ENCODE results near the gene ALDOC.
"Not testable (repeated sequence)": the region's sequence is repeated elsewhere in the genome, so short reads cannot be mapped to it uniquely, and the experiment has no call there.

Gene ALDOC

GRCh38 chr17:28580959-28581358 is 4.3 kb upstream of the ALDOC start:
- DNase-seq = no peak

- DNase-seq = no peak
Measured at GRCh38 chr17:28579526-28579925, 2.8 kb upstream of the ALDOC start.

- no peak for DNase-seq
Measured at GRCh38 chr17:28578246-28579195, 1.8 kb upstream of the ALDOC start.

DNA sequence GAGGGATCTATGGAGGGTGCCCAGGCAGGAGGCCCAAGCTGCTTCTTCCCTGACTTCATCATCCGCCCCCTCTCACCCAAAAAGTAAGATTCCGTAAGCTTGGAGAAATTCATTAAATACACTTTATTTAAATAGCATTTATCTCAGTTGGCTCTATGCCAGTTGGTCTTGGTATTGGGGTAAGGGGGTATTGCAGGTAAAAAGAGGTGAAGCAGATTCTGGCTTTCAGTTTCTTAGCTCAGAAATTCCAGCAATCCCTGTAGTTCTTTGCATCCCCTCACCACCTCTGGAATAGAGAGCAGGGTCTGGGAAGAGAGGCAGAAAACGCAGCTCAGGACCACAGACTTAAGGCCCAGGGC is 750 bp upstream of the ALDOC start:
- no peak for DNase-seq

GRCh38 chr17:28576016-28576415 is 679 bp downstream of the ALDOC start:
- DNase-seq = not testable (repeated sequence)

GRCh38 chr17:28575126-28575795 is 1.4 kb downstream of the ALDOC start:
- DNase-seq = no peak

GRCh38 chr17:28574526-28574925 is 2.2 kb downstream of the ALDOC start:
- DNase-seq = no peak

- no peak for DNase-seq
Measured at GRCh38 chr17:28573966-28574480, 2.7 kb downstream of the ALDOC start.

DNA sequence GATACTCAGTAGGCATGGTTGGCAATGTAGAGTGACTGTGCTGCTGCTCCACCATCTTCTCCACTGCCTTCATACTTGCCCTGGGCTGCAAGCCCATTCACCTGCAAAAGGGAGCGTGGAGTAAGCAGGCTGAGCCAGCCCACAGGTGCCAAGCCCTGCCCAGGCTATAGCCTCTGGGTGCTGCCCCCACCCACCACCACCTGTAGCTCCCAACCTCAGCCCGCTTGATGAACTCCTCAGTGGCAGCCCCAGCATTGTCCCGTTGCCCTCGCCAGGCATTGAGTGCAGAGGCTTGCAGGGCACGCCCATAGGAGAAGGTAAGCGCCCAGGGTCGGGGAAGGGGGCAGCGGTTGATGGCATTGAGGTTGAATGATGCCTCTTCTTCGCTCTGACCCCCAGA is 3.2 kb downstream of the ALDOC start:
- no peak for DNase-seq

- no peak for DNase-seq
Measured at GRCh38 chr17:28573040-28573380, 3.7 kb downstream of the ALDOC start.

GRCh38 chr17:28572259-28573039 is 4.2 kb downstream of the ALDOC start:
- no peak for DNase-seq

DNA sequence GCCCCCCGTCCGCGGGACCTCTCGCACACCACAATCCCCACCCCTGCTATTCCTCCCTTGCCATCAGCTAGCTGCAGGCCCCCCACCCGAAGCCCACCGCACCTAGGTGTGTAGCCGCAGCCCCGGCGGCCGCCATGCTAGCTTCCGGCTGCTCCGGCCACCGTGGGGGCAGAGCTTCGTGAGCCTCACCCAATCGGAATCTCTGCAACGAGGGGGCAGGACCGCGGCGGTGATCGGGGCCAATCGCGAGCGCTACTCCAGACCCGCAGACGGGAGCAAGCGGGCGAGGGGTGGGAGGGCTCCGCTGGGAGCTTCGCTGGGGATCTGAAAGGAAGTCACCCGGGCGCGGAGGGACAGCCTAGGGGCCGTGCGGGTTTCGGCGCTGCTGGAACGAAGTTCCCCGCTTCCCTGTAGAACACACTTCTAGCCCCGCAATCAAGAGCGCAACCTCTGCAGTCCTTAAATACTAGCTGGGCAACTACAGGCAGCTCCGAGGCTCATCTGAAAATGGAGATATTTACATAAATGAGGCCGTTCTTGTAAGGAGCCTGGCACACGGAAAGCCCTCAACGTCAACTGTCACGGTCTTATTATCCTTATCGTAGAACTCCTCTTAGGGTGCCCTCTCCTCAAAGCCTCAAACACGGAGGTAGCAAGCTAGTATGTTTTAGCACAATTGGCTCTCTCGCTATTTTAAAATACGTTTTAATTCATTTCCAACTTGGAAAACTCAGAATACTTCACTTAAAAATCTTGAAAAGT is 5.2 kb downstream of the ALDOC start, which contains the start of gene PIGS:
Gene PIGS (minus strand): TSS at position 164 of the 762 bp plus-strand sequence. CDS start 28 bp downstream, at position 136.
- DNase-seq = peak; percentile 83

- DNase-seq = peak; percentile 37
Measured at GRCh38 chr17:28570716-28571360, 5.9 kb downstream of the ALDOC start.

DNA sequence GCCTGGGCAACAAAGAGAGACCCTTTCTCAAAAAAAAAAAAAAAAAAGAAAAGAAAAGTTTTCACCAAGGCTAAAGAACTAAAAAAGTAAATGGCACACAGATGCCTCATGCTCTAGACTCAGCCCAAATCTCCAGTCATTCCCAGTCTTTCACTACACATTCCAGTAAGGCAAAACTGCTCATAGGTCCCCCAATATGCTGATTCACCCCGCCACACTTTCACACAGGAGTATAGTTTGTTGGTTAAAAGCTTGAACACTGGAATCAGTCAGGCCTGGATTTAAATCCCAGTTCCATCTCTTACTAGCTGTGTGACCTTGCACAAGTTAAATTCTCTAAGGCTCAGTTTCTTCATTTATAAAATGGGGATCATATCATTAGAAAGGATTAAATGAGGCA is 7.2 kb downstream of the ALDOC start:
- DNase-seq = no peak

DNA sequence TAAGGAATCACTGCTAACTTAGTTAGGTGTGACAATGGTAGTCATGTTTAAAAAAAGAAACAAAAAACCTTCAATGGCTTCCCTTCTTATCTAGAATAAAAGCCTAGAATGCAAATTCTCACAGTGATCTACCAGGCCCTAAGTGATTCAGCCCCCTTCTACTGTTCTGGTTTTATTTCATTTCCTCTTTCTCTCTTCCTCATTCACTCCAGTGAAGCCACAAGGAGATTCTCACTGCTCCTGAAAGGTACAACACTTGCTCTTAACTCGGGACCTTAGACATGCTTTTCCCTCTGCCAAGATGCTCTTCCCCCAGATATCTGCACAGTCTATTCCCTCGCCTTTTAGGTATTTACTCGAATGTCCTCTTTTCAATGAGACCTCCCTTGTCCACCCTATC is 9.1 kb downstream of the ALDOC start:
- no peak for DNase-seq

- DNase-seq = no peak
Measured at GRCh38 chr17:28563475-28563874, 13.2 kb downstream of the ALDOC start.

DNA sequence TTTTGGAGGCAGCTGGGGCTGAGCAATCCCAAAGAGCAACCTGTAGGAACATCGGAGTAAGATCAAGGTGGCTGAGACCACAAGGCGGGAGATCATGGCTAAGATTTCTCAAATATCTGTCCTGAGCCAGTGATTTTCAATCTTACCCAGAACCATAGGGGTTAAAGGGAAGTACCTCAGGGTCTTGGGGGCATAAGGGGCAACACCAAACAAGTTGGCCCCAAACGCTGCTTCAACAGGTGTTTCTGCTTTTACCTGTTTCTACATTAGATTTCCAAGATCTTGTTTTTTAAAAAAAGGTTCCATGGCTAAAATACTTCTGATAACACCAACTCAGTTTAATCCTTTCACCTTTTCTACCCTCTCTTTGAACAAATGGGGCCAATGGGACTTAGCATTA is 21.7 kb downstream of the ALDOC start:
- DNase-seq = no peak

DNA sequence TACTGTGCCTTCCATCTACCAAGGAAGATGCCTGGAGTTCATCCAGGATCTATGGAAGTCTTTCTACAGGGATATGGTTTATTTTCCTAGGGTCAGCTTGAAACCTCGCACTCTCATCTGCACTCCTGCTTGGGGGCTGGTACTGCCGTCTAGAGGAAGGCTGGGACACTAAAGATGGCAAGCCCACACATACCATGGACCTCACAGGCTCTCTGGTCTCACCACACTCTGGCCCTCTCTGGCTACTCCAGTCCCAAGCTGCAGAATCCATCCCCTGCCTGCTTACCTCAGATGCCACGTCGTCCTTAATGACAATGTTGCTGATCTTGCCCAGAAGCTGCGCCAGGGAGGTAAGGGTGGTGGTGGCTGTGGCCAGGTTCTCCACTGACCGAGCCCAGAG is 22.1 kb downstream of the ALDOC start:
- DNase-seq = no peak

DNA sequence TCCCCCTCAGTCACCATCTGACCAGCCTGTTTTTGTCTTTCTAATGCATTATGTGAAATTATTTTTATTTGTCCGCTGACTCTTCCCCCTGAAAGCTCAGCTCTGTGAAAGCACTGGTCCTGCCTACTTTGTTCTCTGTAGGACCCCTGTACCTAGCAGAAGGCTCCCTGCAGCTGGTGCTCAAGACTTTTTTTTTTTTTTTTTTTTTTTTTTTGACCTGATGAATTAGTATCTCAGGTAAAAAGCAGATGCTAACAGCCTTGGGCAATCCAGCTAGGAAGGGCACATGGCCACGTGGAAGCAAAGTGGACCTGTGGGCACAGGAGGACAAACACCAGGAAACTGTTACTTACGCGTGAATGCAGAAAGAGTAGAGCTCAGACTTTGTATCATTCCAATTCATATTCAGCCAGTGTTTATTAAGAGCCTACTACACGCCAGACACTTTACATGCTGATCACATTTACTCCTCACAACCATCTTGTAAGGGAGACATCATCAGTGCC is 23.6 kb downstream of the ALDOC start:
- no peak for DNase-seq

DNA sequence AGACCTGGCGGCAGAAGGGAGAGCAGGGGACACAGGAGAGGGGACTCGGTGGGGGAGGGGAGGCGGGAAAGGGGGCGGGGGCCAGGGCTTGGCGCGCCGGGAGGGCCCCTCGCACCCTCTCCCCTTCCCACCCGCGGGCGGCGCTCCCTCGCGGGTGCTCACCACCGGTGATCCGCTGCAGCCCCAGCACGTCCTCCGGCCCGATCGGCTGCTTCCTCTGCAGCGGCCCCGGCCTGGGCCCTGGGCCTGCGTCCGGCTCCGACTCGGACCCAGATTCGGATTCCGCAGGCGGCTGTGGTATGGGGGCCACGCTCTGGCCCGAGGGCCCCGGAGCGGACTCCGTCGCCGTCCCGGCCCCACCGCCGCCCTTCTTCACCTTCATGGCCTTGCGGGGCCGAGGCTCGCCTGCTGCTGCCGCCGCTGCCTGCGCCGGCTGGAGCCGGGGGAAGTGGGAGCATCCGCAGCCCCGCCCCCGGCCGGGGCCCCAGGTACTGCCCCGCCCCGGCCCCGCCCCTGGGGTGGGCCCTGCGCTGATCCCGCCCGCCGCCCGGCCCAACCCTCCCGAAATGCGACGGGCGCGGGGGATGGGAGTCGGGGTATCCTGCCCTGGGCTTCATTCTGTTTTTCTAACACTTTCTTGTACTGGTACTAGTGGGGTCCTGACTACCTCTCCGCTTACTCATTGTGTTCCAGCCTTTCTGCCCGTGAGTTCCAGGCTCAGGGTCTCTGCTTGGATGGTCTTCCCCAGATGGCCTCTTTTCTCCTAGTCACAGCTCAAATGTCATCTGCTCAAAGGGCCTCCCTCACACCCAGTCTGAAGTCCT is 24.3 kb downstream of the ALDOC start, which contains the start of gene UNC119:
Gene UNC119 (minus strand): TSS at position 449 of the 824 bp plus-strand sequence. CDS start 67 bp downstream, at position 382.
- DNase-seq = peak; percentile 63
